Cortex of kidney (tissue), 1 donor: ENCODE results near the gene PCDHA5.
"Not testable (repeated sequence)": the region's sequence is repeated elsewhere in the genome, so short reads cannot be mapped to it uniquely, and the experiment has no call there.

Experiments
- DNase-seq: peaks from one replicate; lab custom pipeline; 2025; lab: John Stamatoyannopoulos, UW

Gene PCDHA5

DNA sequence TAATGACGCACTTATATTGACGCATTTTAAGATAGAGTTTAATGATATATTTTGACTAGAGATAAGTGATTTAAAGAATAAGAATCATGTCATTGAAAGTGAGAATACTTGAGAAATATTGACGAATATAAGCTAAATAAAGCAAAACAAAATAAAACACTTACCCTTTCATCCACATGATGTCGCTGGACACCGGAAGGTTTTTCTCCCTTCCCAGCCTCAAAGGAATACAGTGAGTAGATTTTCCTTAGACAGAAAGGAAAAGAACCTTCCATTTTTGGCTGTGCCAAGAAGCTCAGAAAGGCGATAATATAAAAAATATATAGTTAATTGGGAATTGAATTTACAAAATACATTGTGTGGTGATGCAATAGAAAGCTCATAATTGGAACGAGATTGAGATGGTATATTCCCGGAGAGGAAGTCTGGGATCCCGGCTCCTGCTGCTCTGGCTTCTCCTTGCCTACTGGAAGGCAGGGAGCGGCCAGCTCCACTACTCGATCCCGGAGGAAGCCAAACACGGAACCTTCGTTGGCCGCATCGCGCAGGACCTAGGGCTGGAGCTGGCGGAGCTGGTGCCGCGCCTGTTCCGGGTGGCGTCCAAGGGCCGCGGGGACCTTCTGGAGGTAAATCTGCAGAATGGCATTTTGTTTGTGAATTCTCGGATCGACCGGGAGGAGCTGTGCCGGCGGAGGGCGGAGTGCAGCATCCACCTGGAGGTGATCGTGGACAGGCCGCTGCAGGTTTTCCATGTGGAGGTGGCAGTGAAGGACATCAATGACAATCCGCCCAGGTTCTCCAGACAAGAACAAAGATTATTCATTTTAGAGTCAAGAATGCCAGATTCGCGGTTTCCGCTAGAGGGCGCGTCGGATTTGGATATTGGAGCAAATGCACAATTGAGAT, at the start of gene PCDHA5:
Gene PCDHA5, plus strand, starts transcription at position 239 of the 906 bp plus-strand sequence.
- DNase-seq = no peak

DNA sequence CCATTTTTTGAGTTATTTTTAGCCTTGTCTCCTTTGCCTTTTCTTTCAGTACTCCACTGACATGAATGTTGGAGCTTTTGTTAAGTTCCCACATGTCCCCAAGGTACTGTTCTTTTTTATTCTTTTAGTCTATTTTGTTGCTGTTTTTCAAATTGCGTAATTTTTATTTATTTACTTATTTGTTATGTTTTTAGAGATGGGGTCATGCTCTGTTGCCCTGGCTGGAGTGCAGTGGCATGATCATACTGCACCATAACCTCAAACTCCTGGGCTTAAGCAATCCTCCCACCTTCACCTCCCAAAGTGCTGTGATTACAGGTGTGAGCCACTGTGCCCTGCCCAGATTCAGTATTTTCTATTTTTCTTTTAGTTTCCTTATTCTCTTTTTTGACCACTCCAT, 40.9 kb upstream of the PCDHA5 start:
- no peak for DNase-seq

DNA sequence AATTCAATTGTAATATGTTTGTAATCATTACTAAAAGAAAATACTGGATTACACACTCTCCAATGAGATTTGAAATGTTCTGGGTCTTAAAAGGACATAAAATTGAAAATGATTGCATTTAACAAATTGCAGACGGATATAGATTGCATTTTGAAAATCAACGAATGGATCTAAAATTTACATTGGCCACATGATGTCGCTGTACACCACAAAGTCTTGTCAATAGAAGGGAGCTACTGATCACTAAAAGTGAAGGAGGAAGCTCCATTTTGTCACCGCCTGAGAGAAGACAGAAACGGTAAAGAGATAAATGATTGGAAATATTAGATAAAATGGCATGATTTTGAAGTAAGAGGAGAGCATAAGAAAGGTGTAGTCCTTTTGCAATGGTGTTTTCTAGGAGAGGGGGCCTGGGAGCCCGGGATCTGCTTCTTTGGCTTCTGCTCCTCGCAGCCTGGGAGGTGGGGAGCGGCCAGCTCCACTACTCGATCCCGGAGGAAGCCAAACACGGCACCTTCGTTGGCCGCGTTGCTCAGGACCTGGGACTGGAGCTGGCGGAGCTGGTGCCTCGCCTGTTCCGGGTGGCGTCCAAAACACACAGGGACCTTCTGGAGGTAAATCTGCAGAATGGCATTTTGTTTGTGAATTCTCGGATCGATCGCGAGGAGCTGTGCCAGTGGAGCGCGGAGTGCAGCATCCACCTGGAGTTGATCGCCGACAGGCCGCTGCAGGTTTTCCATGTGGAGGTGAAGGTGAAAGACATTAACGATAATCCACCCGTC, 35.3 kb upstream of the PCDHA5 start, which contains the start of gene PCDHA1:
Gene PCDHA1, plus strand, starts transcription at position 236 of the 782 bp plus-strand sequence.
- DNase-seq = no peak

DNA sequence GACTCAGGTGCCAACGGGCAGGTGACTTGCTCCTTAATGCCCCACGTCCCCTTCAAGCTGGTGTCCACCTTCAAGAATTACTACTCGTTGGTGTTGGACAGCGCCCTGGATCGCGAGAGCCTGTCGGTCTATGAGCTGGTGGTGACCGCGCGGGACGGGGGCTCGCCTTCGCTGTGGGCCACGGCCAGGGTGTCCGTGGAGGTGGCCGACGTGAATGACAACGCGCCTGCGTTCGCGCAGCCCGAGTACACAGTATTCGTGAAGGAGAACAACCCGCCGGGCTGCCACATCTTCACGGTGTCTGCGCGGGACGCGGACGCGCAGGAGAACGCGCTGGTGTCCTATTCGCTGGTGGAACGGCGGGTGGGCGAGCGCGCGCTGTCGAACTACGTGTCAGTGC, 34.0 kb upstream of the PCDHA5 start:
- not testable (repeated sequence) for DNase-seq

DNA sequence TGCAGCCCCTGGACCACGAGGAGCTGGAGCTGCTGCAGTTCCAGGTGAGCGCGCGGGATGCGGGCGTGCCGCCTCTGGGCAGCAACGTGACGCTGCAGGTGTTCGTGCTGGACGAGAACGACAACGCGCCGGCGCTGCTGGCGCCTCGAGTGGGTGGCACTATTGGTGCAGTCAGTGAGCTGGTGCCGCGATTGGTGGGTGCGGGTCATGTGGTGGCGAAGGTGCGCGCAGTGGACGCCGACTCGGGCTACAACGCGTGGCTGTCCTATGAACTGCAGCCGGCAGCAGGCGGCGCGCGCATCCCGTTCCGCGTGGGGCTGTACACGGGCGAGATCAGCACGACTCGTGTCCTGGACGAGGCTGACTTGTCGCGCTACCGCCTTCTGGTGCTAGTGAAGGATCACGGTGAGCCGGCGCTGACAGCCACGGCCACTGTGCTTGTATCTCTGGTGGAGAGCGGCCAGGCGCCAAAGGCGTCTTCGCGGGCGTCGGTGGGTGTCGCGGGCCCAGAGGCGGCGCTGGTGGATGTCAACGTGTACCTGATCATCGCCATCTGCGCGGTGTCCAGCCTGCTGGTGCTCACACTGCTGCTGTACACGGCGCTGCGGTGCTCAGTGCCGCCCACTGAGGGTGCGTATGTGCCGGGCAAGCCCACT, 33.4 kb upstream of the PCDHA5 start:
- not testable (repeated sequence) for DNase-seq

DNA sequence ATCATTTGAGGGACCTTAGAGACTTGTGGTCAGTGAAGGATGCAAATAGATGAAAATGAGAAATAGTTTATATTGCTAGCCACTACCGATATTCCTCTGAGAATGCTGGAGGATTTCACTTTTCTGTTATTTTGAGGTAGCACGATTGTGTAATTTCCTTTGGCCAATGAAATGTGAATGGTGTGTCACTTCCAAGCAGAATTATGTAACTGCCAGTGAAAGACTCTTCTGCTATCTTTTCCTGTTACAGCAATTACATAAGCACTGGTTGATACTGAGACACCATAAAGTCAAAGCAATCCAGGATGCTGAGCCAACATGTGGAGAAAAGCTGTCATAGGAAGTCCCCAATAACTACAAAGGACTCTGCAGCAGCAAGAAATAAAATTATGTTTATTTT, 30.3 kb upstream of the PCDHA5 start:
- DNase-seq = no peak

DNA sequence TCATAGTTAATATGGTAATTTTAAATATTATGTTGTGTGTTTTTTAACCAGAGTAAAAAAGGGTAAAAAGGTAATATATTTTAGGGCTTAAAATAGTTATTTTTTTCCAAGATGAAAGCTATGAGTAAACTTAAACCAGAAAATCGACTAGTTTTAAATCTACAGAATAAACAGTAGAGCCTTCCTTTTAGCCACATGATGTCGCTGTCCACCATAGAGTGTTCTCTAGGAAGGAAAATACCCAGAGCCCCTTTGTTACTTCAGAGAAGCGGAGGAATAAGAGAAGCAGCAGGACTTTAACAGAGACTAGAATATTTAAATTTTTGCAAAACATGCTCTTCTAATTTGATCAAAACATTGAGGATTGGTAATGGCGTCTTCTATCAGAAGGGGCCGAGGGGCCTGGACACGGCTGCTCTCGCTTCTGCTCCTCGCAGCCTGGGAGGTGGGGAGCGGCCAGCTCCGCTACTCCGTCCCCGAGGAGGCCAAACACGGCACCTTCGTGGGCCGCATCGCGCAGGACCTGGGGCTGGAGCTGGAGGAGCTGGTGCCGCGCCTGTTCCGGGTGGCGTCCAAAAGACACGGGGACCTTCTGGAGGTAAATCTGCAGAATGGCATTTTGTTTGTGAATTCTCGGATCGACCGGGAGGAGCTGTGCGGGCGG, 26.7 kb upstream of the PCDHA5 start, which contains the start of gene PCDHA2:
Gene PCDHA2, plus strand, starts transcription at position 258 of the 664 bp plus-strand sequence.
- DNase-seq = no peak

DNA sequence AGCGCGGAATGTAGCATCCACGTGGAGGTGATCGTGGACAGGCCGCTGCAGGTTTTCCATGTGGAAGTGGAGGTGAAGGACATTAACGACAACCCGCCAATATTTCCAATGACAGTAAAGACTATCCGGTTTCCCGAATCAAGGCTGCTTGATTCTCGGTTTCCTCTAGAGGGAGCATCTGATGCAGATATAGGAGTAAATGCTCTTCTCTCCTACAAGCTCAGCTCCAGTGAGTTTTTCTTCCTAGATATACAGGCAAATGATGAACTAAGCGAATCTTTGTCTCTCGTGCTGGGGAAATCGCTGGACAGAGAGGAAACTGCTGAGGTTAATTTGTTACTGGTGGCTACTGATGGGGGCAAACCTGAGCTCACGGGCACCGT, 26.2 kb upstream of the PCDHA5 start:
- DNase-seq = no peak

DNA sequence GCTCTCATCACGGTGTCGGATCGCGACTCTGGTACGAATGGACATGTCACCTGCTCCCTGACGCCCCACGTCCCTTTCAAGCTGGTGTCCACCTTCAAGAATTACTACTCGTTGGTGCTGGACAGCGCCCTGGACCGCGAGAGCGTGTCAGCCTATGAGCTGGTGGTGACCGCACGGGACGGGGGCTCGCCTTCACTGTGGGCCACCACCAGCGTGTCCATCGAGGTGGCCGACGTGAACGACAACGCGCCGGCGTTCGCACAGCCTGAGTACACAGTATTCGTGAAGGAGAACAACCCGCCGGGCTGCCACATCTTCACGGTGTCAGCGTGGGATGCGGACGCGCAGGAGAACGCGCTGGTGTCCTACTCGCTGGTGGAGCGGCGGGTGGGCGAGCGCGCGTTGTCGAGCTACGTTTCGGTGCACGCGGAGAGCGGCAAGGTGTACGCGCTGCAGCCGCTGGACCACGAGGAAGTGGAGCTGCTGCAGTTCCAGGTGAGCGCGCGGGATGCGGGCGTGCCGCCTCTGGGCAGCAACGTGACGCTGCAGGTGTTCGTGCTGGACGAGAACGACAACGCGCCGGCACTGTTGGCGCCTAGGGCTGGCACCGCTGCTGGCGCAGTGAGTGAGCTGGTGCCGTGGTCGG, 25.2 kb upstream of the PCDHA5 start:
- DNase-seq = not testable (repeated sequence)

DNA sequence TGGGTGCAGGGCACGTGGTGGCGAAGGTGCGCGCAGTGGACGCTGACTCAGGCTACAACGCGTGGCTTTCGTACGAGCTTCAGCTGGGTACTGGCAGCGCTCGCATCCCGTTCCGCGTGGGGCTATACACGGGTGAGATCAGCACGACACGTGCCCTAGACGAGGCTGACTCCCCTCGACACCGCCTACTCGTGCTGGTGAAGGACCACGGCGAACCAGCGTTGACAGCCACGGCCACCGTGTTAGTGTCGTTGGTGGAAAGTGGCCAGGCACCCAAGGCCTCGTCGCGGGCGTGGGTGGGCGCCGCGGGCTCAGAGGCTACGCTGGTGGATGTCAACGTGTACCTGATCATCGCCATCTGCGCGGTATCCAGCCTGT, 24.7 kb upstream of the PCDHA5 start:
- DNase-seq = no peak

DNA sequence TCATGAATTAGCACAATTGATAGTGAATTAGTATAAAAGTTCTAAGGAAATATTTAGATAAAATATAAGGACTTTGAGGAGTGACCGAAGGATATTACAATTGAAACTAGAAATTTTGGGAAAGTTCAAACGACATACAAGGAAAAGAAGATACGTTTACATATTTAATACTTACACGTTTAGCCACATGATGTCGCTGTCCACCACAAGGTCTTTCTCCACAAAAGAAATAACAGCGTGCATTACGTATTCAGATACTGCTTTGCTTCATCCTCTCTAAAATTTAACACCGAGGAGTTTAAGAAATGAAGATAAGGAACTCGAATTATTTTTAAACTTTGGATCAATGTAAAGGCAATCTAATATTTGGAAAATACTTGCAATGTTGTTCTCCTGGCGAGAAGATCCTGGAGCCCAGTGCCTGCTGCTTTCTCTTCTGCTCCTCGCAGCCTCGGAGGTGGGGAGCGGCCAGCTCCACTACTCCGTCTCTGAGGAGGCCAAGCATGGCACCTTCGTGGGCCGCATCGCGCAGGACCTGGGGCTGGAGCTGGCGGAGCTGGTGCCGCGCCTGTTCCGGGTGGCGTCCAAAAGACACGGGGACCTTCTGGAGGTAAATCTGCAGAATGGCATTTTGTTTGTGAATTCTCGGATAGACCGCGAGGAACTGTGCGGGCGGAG, 20.5 kb upstream of the PCDHA5 start, which contains the start of gene PCDHA3:
Gene PCDHA3, plus strand, starts transcription at position 242 of the 678 bp plus-strand sequence.
- DNase-seq = no peak

DNA sequence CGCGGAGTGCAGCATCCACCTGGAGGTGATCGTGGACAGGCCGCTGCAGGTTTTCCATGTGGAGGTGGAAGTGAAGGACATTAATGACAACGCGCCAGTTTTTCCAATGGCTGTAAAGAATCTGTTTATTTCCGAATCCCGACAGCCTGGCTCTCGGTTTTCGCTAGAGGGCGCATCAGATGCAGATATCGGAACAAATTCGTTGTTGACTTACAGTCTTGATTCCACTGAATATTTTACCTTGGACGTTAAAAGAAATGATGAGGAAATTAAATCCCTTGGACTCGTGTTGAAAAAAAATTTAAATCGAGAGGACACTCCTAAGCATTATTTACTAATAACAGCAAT, 19.9 kb upstream of the PCDHA5 start:
- no peak for DNase-seq

DNA sequence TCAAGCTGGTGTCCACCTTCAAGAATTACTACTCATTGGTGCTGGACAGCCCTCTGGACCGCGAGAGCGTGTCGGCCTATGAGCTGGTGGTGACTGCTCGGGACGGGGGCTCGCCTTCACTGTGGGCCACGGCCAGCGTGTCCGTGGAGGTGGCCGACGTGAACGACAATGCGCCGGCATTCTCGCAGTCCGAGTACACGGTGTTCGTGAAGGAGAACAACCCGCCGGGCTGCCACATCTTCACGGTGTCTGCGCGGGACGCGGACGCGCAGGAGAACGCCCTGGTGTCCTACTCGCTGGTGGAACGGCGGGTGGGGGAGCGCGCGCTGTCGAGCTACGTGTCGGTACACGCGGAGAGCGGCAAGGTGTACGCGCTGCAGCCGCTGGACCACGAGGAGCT, 19.0 kb upstream of the PCDHA5 start:
- not testable (repeated sequence) for DNase-seq

DNA sequence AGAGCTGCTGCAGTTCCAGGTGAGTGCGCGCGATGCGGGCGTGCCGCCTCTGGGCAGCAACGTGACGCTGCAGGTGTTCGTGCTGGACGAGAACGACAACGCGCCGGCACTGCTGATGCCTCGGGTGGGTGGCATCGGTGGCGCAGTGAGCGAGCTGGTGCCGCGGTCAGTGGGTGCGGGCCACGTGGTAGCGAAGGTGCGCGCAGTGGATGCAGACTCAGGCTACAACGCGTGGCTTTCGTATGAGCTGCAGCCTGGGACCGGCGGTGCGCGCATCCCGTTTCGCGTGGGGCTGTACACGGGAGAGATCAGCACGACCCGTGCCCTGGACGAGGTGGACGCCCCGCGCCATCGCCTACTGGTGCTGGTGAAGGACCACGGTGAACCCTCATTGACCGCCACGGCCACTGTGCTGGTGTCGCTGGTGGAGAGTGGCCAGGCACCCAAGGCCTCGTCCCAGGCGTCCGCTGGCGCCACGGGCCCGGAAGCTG, 18.6 kb upstream of the PCDHA5 start:
- DNase-seq = no peak

DNA sequence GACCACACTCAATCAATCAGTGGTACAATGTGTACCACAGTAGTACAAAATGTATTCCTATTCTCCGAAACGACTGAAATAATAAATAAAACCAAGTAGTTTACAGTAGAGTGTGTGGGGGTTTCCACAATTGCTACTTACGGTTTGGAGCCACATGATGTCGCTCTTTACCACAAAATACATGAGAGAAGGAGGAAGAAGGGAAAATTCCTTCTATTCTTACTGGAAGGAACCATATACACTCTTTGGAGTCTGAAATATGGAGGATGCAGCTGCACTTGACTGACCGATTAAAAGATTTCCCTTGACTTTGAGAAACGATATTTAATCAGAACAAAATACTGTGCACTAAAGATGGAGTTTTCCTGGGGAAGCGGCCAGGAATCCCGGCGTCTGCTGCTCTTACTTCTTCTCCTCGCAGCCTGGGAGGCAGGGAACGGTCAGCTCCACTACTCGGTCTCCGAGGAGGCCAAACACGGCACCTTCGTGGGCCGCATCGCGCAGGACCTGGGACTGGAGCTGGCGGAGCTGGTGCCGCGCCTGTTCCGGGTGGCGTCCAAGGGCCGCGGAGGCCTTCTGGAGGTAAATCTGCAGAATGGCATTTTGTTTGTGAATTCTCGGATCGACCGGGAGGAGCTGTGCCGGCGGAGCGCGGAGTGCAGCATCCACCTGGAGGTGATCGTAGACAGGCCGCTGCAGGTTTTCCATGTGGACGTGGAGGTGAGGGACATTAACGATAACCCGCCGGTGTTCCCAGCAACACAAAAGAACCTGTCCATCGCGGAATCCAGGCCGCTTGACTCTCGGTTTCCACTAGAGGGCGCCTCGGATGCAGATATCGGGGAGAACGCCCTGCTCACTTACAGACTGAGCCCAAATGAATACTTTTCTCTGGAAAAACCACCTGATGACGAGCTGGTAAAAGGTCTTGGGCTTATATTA, 14.3 kb upstream of the PCDHA5 start, which contains the start of gene PCDHA4:
Gene PCDHA4, plus strand, starts transcription at position 235 of the 942 bp plus-strand sequence.
- DNase-seq = no peak

DNA sequence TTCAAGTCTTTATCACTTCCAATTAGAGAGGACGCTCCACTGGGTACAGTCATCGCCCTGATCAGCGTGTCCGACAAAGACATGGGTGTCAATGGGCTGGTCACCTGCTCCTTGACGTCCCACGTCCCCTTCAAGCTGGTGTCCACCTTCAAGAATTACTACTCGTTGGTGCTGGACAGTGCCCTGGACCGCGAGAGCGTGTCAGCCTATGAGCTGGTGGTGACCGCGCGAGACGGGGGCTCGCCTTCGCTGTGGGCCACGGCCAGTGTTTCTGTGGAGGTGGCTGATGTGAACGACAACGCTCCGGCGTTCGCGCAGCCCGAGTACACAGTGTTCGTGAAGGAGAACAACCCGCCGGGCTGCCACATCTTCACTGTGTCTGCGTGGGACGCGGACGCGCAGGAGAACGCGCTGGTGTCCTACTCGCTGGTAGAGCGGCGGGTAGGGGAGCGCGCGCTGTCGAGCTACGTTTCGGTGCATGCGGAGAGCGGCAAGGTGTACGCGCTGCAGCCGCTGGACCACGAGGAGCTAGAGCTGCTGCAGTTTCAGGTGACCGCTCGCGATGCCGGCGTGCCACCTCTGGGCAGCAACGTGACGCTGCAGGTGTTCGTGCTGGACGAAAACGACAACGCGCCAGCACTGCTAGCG, 13.0 kb upstream of the PCDHA5 start:
- DNase-seq = not testable (repeated sequence)

DNA sequence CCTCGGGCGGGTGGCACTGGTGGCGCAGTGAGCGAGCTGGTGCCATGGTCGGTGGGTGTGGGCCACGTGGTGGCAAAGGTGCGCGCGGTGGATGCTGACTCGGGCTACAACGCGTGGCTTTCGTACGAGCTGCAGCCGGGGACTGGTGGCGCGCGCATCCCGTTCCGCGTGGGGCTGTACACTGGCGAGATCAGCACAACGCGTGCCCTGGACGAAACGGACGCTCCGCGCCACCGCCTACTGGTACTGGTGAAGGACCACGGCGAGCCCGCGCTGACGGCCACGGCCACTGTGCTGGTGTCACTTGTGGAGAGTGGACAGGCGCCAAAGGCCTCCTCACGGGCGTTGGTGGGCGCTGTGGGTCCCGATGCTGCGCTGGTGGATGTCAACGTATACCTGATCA, 12.5 kb upstream of the PCDHA5 start:
- DNase-seq = no peak

DNA sequence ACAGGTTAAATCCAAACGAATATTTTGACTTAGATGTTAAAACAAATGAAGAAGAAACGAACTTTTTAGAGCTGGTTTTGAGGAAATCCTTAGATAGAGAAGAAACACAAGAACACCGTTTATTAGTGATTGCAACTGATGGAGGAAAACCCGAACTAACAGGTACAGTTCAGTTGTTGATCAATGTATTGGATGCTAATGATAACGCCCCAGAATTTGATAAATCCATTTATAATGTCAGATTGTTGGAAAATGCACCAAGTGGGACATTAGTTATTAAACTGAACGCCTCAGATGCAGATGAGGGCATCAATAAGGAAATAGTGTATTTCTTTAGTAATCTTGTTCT, 842 bp downstream of the PCDHA5 start:
- DNase-seq = no peak

DNA sequence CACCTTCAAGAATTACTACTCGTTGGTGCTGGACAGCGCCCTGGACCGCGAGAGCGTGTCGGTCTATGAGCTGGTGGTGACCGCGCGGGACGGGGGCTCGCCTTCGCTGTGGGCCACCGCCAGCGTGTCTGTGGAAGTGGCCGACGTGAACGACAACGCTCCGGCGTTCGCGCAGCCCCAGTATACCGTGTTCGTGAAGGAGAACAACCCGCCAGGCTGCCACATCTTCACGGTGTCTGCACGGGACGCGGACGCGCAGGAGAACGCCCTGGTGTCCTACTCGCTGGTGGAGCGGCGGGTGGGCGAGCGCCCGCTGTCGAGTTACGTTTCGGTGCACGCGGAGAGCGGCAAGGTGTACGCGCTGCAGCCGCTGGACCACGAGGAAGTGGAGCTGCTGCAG, 1.6 kb downstream of the PCDHA5 start:
- DNase-seq = not testable (repeated sequence)
